ENCODE measurements around the gene ENOX1. TPM values are rescaled to one million over a fixed set of nuclear protein-coding genes. Genes with fewer than 3 reads are reported as not detected.

The ENOX1 gene
- total RNA-seq, 4 donors from 2014 or later, result 3.6 to 18.7 (median 5.7) TPM

- no peak for TF ChIP-seq POLR2A (IDR thresholded peaks at IDR 0.05)
- no peak for TF ChIP-seq CTCF (IDR thresholded peaks at IDR 0.05)
- no peaks in the 10 kb centered on the region for H3K4me1 ChIP-seq
- no peaks in the 10 kb centered on the region for H3K36me3 ChIP-seq
- DNase-seq, result no peak
- no peaks in the 10 kb centered on the region for H3K9me3 ChIP-seq
- H3K4me3 ChIP-seq, result no peak overlapping the region
- intact Hi-C loops (cut with DNase I; ENCODE audit: low total_unique reads), result no loop called here
- no peak overlapping the region for H3K27ac ChIP-seq
- H3K27me3 ChIP-seq, result no peaks in the 10 kb centered on the region
Observed at GRCh38 chr13:43555667-43556066, 231.1 kb downstream of the ENOX1 start.

- TF ChIP-seq CTCF (IDR thresholded peaks at IDR 0.05) (no peak), POLR2A (IDR thresholded peaks at IDR 0.05) (no peak)
- intact Hi-C loops (cut with DNase I; ENCODE audit: low total_unique reads), result no loop called here
- no peaks in the 10 kb centered on the region for H3K36me3 ChIP-seq
Observed at GRCh38 chr13:43551897-43552456, 234.8 kb downstream of the ENOX1 start.

GRCh38 chr13:43546816-43547215 lies 240.0 kb downstream of the ENOX1 start:
- DNase-seq, result no peak
- H3K27ac ChIP-seq, result peak overlapping the region; percentile 71 to 74
- H3K36me3 ChIP-seq, result no peaks in the 10 kb centered on the region
- TF ChIP-seq CTCF (IDR thresholded peaks at IDR 0.05) (no peak), POLR2A (IDR thresholded peaks at IDR 0.05) (no peak)
- H3K4me3 ChIP-seq, result no peak overlapping the region
- intact Hi-C loops (cut with DNase I; ENCODE audit: low total_unique reads), result no loop called here
- H3K4me1 ChIP-seq, result peaks cover 8 to 18% of the 10 kb centered on the region in 2 donors
- no peaks in the 10 kb centered on the region for H3K9me3 ChIP-seq
- H3K27me3 ChIP-seq, result no peaks in the 10 kb centered on the region

More at GRCh38 chr13:43551897-43552456, 234.8 kb downstream of the ENOX1 start:
- H3K27ac ChIP-seq, result no peak overlapping the region
- peaks cover under 1% of the 10 kb centered on the region in 2 donors for H3K4me1 ChIP-seq
- no peak overlapping the region for H3K4me3 ChIP-seq
- no peaks in the 10 kb centered on the region for H3K9me3 ChIP-seq
- no peaks in the 10 kb centered on the region for H3K27me3 ChIP-seq
- no peak for DNase-seq

- TF ChIP-seq CTCF (IDR thresholded peaks at IDR 0.05) (no peak), POLR2A (IDR thresholded peaks at IDR 0.05) (no peak)
- H3K4me3 ChIP-seq, result no peak overlapping the region
- peak overlapping the region; percentile 71 to 74 for H3K27ac ChIP-seq
- no peaks in the 10 kb centered on the region for H3K9me3 ChIP-seq
- no peaks in the 10 kb centered on the region for H3K36me3 ChIP-seq
- intact Hi-C loops (cut with DNase I; ENCODE audit: low total_unique reads), result no loop called here
- no peaks in the 10 kb centered on the region for H3K27me3 ChIP-seq
- H3K4me1 ChIP-seq, result peaks cover 8 to 20% of the 10 kb centered on the region in 2 donors
- peak; percentile 35 to 43 for DNase-seq
Observed at GRCh38 chr13:43546251-43546650, 240.5 kb downstream of the ENOX1 start.

- H3K27me3 ChIP-seq, result no peaks in the 10 kb centered on the region
- DNase-seq, result peak in 1 of 2 donors; percentile 19
- H3K4me3 ChIP-seq, result no peak overlapping the region
- H3K9me3 ChIP-seq, result no peaks in the 10 kb centered on the region
- H3K27ac ChIP-seq, result peak overlapping the region; percentile 71 to 74
- H3K36me3 ChIP-seq, result no peaks in the 10 kb centered on the region
- H3K4me1 ChIP-seq, result peaks cover 9 to 20% of the 10 kb centered on the region in 2 donors
- intact Hi-C loops (cut with DNase I; ENCODE audit: low total_unique reads), result no loop called here
- no peak for TF ChIP-seq POLR2A (IDR thresholded peaks at IDR 0.05)
- TF ChIP-seq CTCF (IDR thresholded peaks at IDR 0.05), result no peak
Observed at GRCh38 chr13:43545317-43545874, 241.4 kb downstream of the ENOX1 start.
